Stimulated activated CD4-positive, alpha-beta T cell treated with anti-CD3 and anti-CD28 coated beads, Interleukin-15, amount 100 ng/mL, for 1 hour (primary cell): ENCODE data around the gene STOM.

Experiments used
- DNase-seq, 2 donors: peaks; one replicate each; pipeline ENCODE4 v3.0.0-alpha.2; 2020; ENCODE audit warnings: low read depth in 1 of 2, low spot score in 1 of 2

Gene STOM

GRCh38 chr9:121349009-121349408 is 21.0 kb downstream of the STOM start:
- DNase-seq = no peak

GRCh38 chr9:121348221-121348620 is 21.8 kb downstream of the STOM start:
- no peak for DNase-seq

GRCh38 chr9:121345070-121345469 is 25.0 kb downstream of the STOM start:
- DNase-seq = no peak

- DNase-seq = no peak
These were observed 25.9 kb downstream of the STOM start for GRCh38 chr9:121344184-121344583.

- no peak for DNase-seq
These were observed 29.2 kb downstream of the STOM start for GRCh38 chr9:121340676-121341392.

- no peak for DNase-seq
These were observed 30.6 kb downstream of the STOM start for GRCh38 chr9:121339437-121339836.

- no peak for DNase-seq
These were observed 33.4 kb downstream of the STOM start for GRCh38 chr9:121336665-121337064.

- no peak for DNase-seq
These were observed 35.9 kb downstream of the STOM start for GRCh38 chr9:121333950-121334773.

- DNase-seq = no peak
These were observed 37.9 kb downstream of the STOM start for GRCh38 chr9:121331992-121332685.

GRCh38 chr9:121331549-121331948 is 38.5 kb downstream of the STOM start:
- no peak for DNase-seq

- no peak for DNase-seq
These were observed 41.0 kb downstream of the STOM start for GRCh38 chr9:121328876-121329681.

GRCh38 chr9:121328476-121328875 is 41.6 kb downstream of the STOM start:
- DNase-seq = no peak

- no peak for DNase-seq
These were observed 43.0 kb downstream of the STOM start for GRCh38 chr9:121326901-121327613.

- no peak for DNase-seq
These were observed 43.8 kb downstream of the STOM start for GRCh38 chr9:121326130-121326838.

- DNase-seq = no peak
These were observed 44.7 kb downstream of the STOM start for GRCh38 chr9:121325387-121325786.

- DNase-seq = no peak
These were observed 45.3 kb downstream of the STOM start for GRCh38 chr9:121324755-121325154.

- DNase-seq = no peak
These were observed 45.7 kb downstream of the STOM start for GRCh38 chr9:121324316-121324715.

- DNase-seq = no peak
These were observed 46.5 kb downstream of the STOM start for GRCh38 chr9:121323449-121324151.

GRCh38 chr9:121322737-121323448 is 47.2 kb downstream of the STOM start:
- no peak for DNase-seq
